ENCODE results near the gene RBM20.
A peak's percentile ranks its signal among the peaks of the same experiment; 100 is the strongest.
"Not testable (repeated sequence)": the region's sequence is repeated elsewhere in the genome, so short reads cannot be mapped to it uniquely, and the experiment has no call there.

RBM20 gene

GRCh38 chr10:110649347-110650264 lies 5.5 kb downstream of the RBM20 start:
- no peak for DNase-seq (ENCODE audit: low read depth)

- no peak for DNase-seq (ENCODE audit: low read depth)
Observed at GRCh38 chr10:110650265-110650668, 6.1 kb downstream of the RBM20 start.

GRCh38 chr10:110651044-110651958 lies 7.2 kb downstream of the RBM20 start:
- no peak for DNase-seq (ENCODE audit: low read depth)

GRCh38 chr10:110652475-110653118 lies 8.5 kb downstream of the RBM20 start:
- no peak for DNase-seq (ENCODE audit: low read depth)

GRCh38 chr10:110655320-110655719 lies 11.2 kb downstream of the RBM20 start:
- no peak for DNase-seq (ENCODE audit: low read depth)

GRCh38 chr10:110656612-110657011 lies 12.5 kb downstream of the RBM20 start:
- DNase-seq (ENCODE audit: low read depth), result no peak

- no peak for DNase-seq (ENCODE audit: low read depth)
Observed at GRCh38 chr10:110657973-110658691, 14.0 kb downstream of the RBM20 start.

- no peak for DNase-seq (ENCODE audit: low read depth)
Observed at GRCh38 chr10:110659558-110659957, 15.4 kb downstream of the RBM20 start.

- not testable (repeated sequence) for DNase-seq (ENCODE audit: low read depth)
Observed at GRCh38 chr10:110660289-110660688, 16.2 kb downstream of the RBM20 start.

- no peak for DNase-seq (ENCODE audit: low read depth)
Observed at GRCh38 chr10:110661292-110661691, 17.2 kb downstream of the RBM20 start.

GRCh38 chr10:110664483-110665420 lies 20.6 kb downstream of the RBM20 start:
- no peak for DNase-seq (ENCODE audit: low read depth)

- DNase-seq (ENCODE audit: low read depth), result not testable (repeated sequence)
Observed at GRCh38 chr10:110666259-110666658, 22.1 kb downstream of the RBM20 start.

GRCh38 chr10:110666673-110667072 lies 22.5 kb downstream of the RBM20 start:
- DNase-seq (ENCODE audit: low read depth), result no peak

GRCh38 chr10:110667620-110668343 lies 23.6 kb downstream of the RBM20 start:
- DNase-seq (ENCODE audit: low read depth), result no peak

GRCh38 chr10:110668443-110668842 lies 24.3 kb downstream of the RBM20 start:
- DNase-seq (ENCODE audit: low read depth), result no peak

GRCh38 chr10:110670335-110670734 lies 26.2 kb downstream of the RBM20 start:
- no peak for DNase-seq (ENCODE audit: low read depth)

- DNase-seq (ENCODE audit: low read depth), result peak; percentile 74
Observed at GRCh38 chr10:110671788-110672579, 27.8 kb downstream of the RBM20 start.

GRCh38 chr10:110672580-110672919 lies 28.4 kb downstream of the RBM20 start:
- DNase-seq (ENCODE audit: low read depth), result no peak

- DNase-seq (ENCODE audit: low read depth), result no peak
Observed at GRCh38 chr10:110676016-110676415, 31.9 kb downstream of the RBM20 start.
